ENCODE measurements around the gene ZSCAN31.
"Not testable (repeated sequence)": the region's sequence is repeated elsewhere in the genome, so short reads cannot be mapped to it uniquely, and the experiment has no call there.

Gene ZSCAN31

DNA sequence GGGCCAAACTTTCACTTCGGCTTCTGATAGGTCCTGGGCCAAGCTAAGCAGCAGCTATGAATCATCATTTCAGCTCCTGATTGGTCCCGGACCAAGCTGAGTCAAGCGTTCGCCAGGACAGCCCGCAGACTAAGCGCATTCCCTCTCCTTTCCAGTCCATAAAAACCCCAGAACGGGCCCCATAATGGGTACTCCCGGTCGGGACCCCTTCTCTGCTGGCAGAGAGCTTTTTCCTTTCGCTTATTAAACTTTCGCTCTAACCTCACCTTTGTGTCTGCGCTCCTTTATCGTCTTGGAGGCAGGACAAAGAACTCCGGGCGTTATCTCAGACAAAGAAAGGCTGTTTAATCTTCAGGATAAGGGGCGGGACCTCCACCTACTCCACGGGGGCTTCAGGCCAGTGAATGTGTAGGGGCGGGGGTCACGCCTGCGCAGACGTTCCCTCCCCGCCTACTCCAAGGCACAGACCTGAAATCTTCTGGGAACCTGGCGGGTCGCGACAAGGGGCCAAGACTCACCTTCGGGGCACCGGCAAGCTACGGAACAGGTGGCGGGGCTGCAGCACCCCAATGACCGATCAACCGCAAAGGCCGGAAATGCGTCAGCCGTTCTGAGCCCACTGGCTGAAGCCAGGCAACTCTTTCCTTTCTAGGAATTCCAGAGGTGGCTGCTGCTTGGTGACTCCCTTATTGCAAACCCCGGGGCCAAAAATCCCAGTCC, at the start of gene ZSCAN31:
ZSCAN31 (minus strand) TSS at position 585 of the 720 bp plus-strand sequence. CDS start 6,465 bp downstream, outside the sequence.
- DNase-seq (ENCODE audit: low read depth): peak; percentile 60

DNA sequence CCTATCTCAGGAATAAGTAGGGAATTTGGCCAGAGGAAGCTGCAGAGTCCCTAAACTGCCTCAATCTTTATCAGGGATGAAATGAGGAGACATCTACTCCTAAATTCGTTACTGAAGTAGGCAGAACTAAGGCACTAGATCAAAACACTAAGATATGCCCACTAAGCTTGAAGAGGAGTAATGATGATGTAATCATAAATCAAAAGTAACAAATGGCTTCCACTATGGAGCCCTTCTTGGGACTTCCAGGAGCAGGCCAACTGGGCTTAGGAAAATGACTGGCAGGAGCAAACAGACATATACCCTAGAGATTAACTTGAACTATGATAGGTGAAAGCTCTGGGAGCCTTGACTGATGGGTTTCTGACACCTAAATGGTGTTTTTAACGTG, 48.2 kb upstream of the ZSCAN31 start:
- DNase-seq (ENCODE audit: low read depth): no peak

DNA sequence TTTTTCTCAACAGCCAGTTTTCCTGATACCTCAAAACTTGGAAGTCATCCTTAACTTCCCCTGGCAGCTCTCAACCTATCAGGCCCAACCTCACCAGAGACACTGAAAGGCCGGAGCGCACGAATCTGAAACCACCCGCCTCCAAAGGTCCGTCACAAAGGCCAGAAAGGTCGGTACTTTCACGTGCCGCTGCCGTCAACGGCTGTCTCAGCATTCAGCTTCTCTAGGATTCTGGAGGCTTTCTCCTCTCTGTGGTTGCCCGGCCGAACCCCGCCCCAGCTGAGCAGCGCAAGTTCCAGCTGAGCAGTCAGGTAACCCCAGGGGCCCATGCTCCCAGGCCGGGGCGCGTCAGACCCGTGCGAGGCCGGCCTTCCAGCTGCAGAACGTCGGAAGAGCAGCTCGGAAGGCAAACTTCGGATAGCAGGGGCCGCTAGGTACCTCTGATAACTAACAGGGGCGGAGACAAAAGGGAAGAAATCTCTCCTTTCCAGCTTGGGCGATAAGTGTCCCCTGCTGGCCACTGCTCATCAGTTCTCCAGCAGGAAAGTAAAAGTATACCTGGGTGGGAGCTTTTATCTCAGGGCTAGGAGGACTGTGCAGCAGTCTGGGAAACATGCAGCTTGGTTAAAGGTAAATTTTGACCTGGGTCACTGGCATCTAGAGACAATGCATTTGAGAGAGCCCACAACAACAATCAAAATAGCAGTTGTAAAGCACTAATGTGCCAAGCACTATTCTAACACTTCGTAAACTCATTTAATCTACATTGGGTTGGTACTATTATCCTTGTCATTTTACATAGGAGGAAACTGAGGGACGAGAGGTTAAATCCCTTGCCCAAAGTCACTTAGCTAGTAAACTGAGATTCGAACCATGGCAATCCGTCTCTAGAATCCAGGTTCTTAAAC, 47.5 kb upstream of the ZSCAN31 start:
- peak; percentile 7 for DNase-seq (ENCODE audit: low read depth)

DNA sequence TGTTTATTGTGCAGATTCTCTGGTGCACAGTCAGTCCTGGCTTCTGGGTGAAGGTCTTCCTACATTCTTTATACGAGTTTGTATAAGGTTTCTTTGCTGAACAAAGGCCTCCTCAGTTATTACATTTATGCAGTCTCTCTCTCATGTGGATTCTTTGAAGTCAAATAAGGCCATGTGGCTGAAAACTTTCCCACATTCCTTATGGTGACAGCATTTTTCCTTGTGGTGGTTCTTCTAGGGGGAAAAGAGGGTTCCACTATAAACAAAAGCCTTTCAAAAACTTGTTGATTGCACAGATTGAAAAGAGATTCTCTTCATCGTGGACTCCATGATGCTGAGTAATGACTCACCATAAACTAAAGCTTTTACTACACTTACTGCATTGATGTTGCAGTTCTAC, 44.4 kb upstream of the ZSCAN31 start:
- no peak for DNase-seq (ENCODE audit: low read depth)

DNA sequence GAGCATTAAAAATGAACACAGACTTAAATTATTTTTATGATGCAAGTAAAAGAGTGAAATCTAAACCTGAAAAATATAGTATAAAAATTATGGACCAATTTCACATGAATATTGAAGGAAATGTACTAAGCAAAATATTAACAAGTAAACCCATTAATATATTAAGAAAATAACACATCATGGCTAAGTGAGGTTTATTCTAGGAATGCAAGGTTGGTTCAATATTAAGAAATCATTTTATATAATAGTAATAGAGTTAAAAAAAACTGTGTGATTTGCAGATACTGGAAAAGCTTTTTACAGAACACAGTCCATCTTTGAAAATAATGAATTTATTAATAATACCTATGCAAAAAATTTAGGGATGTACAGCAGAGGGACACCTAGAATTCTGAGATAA, 42.7 kb upstream of the ZSCAN31 start:
- DNase-seq (ENCODE audit: low read depth): no peak

DNA sequence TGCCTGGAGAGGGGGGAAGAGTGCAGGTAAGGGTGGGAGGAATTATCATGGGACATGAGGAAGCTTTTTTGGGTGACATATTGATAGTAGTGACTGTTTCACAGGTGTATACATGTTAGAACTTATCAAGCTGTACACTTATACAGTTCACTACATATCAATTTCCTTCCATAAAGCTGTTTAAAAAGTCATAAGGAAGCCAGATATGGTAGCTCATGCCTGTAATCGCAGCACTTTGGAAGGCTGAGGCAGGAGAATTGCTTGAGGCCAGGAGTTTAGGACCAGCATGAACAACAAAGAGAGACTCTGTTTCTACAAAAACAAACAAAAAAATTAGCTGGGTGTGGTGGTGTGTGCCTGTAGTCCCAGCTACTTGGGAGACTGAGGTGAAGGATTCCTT, 41.9 kb upstream of the ZSCAN31 start:
- DNase-seq (ENCODE audit: low read depth): no peak

DNA sequence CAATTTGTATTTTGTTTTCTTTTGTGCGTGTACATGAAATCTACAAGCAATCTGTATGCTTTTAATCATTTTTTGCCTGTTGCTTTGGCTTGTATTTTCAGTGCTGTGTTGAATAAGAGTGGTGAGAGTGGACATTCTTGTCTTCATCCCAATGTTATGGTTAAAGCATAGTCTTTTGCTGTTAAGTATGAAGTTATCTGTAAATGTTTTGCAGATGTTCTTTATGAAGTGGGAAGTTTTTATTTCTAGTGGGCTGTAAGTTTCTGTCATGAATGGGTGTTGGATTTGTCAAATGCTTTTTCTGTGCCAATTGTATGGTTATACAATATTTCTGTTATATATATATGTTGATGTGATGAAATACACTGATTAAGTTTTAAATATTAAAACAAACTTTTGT, 38.0 kb upstream of the ZSCAN31 start:
- DNase-seq (ENCODE audit: low read depth): no peak

DNA sequence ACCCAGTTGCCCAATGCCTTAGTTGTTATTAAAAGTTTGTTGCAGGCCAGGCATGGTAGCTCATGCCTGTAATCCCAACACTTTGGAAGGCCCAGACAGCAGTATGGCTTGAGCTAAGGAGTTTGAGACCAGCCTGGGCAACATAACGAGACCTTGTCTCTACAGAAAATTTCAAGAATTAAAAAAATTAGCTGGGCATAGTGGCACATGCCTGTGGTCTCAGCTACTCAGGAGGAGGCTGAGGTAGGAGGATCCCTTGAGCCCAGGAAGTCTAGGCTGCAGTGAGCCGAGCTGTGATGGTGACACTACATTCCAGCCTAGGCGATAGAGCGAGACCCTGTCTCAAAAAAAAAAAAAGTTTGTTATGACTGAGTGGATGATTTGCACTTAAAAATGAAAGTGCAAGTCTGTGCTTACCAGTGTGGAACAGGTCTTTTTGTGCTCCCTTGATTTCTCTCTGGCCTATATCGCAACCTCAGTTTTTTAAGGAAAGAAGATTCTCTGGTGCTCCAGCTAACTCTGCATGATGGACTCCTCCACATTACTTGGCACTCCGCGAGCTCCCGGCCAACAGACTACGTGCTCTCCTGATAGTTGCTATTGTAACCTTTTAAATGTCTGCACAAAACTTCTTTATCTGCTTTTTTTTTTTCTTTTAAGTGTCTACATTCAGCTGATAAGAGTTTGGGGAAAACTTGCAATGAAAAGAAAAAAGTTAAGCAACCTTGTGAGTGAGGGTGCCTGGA, 35.9 kb upstream of the ZSCAN31 start:
- no peak for DNase-seq (ENCODE audit: low read depth)

DNA sequence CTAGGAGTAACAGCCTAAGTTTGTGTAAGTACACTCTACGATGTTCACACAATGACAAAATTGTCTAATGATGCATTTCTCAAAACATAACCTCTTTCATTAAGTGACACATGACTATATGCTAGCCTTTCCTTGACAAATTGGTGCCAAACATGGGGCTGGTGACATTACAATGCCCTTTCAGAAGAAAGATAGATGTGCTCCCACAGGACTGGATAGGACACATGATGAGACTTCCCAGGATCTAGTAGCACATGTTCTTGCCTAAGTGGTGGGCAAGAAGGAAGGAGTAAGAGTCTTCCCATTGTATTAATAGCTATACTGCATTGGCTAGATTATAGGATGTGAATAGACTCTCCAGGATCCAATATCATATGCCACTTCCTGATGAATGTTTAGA, 35.3 kb upstream of the ZSCAN31 start:
- no peak for DNase-seq (ENCODE audit: low read depth)

DNA sequence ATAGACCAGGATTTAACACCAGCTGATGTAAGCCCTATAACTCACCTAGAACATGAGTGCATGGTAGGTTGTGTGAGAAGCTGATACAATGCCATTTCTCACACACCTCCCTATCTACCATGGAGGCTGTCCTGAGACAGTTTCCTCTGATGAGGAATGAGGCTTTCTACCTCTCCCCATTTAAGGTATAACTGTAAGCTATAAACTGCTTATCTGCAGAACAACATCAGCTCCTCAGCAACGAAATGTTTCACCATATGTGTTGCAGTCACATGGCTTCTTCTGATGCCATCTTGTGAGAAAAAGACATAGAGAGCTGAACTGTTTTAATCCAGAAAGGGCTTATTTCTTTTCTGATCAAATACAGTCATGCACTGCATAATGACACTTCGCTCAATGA, 34.5 kb upstream of the ZSCAN31 start:
- DNase-seq (ENCODE audit: low read depth): no peak

DNA sequence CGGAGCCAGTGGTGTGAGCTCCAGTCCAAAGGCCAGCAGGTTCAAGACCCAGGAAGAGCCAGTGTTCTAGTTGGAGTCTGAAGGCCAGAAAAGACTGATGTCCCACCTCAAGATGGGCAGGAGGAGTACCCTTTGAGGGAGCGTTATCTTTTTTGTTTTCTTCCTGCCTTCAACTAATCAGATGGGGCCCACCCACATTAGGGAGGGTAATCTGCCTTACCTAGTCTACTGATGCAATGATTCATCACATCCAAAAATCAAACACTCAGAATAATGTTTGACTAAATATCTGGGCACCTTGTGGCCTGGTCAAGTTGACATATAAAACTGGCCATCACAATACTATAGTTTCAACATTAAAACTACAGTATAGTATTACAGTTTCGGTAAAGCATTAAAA, 33.5 kb upstream of the ZSCAN31 start:
- DNase-seq (ENCODE audit: low read depth): no peak

DNA sequence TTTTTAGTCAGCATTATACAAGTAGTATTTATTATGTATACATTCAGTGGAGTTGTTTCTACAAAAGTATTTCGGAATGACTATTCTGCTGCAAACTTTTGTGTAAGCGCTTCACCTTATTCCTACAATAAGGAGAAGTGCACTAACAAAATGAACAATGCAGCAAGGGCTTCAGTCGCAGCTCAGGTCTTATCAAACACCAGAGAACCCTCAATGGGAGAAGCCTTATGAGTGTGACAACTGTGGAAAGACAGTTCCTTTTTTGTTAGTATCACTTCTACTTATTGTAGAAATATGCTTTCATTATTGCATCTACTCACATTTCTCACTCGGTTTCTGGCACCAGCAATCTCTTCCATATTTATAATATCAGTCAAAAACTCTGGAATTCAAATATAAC, 32.6 kb upstream of the ZSCAN31 start:
- DNase-seq (ENCODE audit: low read depth): no peak

DNA sequence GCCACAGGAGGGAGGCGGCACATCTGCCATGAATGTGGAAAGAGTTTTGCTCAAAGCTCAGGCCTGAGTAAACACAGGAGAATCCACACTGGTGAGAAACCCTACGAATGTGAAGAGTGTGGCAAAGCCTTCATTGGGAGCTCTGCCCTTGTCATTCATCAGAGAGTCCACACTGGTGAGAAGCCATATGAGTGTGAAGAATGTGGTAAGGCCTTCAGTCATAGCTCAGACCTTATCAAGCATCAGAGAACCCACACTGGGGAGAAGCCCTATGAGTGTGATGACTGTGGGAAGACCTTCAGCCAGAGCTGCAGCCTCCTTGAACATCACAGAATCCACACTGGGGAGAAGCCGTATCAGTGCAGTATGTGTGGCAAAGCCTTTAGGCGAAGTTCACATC, 29.6 kb upstream of the ZSCAN31 start:
- DNase-seq (ENCODE audit: low read depth): not testable (repeated sequence)

DNA sequence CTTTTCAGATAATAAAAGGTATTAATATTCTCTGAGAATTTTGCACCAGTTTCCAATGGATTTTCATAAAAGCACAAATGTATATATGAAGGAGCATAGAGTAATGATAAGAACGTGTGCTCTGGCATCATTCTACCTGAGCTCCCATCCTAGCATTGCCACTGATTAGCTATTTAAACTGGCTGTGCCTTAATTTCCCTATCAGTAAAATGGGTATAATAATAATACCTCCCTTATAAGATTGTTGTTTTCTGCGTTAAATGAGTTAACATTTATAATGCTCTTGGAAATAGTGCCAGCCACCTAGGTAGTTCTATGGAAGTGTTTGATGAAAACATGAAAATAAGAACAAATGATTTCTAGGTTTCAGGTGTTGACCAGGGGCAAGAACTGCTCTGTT, 25.0 kb upstream of the ZSCAN31 start:
- no peak for DNase-seq (ENCODE audit: low read depth)

DNA sequence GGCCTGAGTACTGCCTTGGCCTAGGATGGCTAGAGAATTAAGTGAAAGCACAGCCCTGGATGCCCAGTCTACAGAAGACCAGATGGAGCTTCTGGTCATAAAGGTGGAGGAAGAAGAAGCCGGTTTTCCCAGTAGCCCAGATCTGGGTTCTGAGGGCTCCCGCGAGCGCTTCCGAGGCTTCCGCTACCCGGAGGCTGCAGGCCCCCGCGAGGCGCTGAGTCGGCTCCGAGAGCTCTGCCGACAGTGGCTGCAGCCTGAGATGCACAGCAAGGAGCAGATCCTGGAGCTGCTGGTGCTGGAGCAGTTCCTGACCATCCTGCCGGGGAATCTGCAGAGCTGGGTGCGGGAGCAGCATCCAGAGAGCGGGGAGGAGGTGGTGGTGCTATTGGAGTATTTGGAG, 23.6 kb upstream of the ZSCAN31 start:
- DNase-seq (ENCODE audit: low read depth): not testable (repeated sequence)

DNA sequence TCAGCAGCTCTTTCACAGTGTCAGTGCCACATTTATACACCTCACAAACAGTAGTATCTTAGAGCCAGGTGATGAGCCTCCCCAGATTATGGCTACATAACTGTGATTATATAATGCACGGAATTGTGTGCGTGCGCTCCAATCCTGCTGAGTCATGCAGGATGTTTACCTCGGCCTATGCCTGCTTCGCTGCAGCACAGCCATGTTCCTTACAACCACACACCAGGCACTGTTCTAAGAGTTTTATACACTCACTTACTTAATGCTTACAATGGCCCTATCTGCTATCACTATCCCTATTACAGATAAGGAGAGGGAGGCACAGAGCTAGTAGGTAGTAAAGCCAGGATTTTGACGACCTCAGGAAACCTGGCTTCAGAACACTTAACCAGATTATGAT, 21.1 kb upstream of the ZSCAN31 start:
- no peak for DNase-seq (ENCODE audit: low read depth)

DNA sequence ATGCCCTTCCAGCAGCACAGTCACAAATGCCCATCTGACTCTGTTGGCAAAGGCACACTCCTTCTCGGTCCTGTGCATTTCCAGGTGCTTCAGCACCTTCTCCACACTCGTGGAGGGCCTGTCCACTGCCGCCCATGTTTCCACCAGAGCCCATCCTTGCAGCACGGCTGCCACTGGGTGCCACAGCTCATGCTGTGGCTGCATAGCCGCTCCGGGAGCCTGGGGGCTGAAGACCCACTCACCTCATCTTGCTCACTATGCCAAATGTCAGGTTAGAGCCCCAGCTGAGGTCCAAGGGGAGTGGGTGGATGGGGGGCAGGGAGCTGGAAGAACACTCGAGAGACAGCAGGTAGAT, 20.7 kb upstream of the ZSCAN31 start:
- DNase-seq (ENCODE audit: low read depth): no peak

DNA sequence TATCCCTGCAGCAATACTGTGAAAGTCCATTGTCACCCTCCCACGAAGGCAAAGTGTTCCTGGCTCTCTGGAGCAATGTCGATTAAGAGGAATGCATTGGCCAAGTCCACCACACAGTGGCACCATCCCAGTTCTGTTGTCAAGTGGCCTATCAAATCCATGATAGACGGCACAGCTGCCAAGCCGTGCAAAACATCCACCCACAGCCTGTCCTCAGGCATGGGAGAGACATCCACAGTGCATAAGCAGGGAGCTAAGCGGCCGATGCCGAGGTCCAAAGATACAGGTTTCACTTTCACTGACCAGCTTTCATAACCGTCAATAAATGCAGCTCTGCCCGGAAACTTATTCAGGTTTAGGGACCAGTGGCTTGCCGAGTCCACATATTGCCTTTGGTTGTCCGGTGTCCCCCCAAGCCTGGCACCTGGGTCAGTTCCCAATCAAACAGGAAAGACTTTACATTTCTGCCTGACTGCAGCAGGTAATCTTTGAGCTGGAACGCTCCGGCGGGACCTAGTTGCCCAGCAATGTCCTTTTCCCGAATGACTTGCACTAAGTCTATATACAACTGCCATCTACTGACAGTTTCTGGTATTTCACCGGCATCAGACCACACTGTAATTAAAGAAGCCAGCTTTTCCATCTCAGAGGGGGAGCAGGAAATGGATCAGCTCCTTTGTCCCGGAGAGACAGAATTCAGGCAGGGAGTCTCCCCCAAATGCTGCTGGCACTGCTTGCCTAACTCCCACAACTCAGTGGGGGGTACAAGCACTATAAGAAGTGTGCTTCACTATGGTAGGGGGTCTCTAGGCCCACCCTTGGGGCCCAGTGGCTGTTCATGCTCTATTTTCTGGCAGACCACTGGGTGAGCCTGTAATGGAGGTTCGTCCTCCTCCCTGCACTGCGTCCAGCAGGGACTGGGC, 20.1 kb upstream of the ZSCAN31 start:
- peak; percentile 39 for DNase-seq (ENCODE audit: low read depth)

DNA sequence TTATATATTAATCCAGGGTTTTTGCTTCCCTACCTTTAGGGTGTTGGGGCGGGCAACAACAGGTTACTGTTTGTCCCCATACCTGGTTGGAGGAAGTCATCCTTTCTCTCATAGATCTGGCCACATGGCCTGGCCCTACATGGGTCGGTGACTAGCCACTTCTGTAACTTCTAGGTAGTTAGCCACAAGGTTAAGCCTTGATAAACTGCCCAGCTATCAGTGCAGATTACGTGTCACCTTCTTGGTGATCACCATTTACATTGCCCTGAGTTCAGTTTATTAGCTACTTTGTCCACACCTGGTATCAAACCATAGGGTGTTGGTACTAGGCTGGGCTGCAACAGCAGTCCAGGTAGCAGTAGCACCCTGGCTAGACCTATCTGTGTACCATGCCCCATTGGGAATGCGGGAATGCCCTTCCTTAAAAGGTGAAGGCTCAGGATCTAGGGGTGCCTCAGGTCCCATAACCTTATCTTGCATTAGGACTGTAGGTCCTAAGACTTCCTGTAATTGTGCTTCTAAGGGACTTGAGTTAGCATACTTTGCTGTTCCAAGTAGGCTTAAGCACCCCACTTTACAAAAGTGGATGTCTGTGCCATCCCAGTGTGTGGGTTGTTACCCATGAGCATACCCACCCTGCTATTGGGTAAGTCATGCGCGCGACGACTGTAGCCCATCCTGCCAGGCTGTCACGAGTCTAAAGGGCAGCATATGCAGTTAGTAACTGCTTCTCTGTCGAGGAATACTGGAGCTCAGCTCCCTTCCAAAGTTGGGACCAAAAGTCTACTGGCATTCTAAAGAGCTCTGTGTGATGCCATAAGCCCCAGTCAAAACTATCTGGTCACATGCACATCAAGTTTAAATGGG, 19.0 kb upstream of the ZSCAN31 start:
- DNase-seq (ENCODE audit: low read depth): no peak

DNA sequence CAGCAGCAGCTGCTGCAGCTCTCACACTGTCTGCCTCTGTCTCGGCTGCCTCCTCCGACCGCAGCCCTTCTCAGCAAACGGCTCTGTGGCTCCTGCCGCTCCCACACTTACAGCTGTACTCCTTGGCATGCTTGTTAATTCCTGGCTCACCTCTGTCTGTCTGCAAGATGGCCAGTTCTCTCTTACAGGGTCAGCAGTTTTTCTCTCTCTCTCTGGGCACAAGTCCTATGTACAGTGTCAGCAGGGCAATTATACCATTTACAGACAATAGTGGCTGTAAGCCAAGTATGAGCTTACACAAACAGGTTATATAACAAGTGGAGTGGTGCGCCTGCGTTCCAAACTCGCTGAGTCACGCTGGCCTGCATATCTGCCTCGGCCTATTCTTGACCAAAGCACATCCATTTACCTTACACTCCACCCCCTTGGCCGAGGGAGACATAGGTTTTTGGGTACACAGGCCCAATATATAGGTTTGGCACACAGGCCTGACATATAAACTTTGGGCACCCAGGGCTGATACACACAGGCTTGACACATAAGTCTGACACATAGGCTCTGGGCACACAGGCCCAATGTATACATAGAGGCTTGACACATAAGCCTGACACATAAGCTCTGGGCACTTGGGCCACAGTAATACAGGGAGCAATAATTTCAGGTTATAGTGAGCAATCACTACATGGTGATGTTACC, 18.2 kb upstream of the ZSCAN31 start:
- no peak for DNase-seq (ENCODE audit: low read depth)
